ENCODE data around the gene CCDC178.

Gene CCDC178, protein sequence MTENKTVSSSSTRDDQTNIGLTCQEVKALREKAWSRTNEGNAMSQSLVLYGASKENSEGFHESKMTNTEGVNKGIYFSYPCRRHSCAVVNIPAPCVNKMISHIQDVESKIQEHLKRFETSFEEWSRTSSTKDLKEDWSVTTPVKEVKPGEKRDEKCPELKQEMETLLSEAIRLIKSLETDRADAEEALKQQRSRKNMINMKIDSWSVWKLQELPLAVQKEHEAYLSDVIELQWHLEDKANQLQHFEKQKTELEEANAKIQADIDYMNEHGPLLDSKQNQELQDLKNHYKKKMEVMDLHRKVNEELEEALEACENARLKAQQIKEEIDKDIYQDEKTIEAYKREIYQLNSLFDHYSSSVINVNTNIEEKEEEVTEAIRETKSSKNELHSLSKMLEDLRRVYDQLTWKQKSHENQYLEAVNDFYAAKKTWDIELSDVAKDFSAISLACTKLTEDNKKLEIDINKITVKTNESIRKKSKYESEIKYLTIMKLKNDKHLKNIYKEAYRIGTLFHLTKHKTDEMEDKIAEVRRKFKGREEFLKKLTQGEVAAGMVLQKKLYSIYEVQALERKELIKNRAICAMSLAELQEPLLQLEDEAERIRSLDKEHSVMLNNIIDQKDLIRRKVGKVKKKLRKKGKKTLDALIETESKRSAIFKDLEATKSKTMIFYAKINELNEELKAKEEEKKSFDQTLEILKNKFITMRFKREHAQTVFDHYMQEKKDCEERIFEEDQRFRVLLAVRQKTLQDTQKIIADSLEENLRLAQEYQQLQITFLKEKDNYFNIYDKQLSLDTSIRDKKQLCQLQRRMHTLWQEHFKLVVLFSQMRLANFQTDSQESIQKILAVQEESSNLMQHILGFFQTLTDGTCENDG

DNA sequence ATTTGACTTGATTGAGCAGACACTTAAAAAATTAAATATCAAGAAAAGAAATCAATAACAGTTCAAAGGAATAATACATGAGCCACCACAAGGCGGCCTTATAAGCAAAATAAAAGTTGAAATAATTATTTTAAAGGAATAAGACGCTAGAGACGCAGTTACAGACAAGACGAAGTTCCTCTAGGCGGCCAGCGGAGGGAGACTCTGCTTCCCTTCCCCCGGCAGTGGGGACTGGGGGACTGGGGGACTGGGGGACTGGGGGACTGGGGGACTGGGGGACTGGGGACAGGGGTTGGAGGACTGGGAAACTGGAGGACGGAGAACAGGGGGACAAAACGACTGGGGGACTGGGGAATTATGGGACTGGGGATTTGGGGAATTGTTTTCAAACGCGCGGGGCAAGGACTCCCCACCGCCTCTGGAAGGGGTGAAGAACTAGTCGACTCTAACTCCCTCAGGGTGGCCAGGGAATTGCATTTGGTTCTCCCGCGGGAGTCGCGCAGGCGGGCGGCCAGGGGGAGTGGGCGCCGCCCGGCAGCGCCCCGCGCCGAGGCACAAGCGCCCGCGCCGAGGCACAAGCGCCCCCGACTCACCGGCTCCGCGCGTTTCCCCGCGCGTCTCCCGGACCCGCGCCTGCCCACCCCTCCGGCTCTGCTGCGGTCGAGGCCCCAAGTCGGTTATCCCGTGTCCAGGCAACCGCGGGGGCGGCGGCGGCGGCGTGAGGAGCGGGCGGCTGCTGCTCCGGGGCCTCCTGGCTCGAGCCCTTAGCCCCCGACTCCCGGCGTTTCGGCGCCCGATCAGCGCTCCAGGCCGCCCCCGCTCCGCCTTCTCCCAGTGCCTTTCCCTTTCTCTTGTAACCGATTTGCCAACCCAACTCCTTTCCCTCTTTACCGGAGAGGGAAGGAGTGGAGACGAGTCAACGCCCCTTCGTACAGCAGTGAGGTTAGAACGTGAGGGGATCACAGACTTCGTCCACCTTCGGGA is at the start of gene CCDC178:
CCDC178 (minus strand) TSS at position 662 of the 984 bp plus-strand sequence. CDS start 28,633 bp downstream, outside the sequence.
- DNase-seq (ENCODE audit: low read depth, low spot score), result peak; percentile 4
- ChIA-PET CTCF (no interaction called here), POLR2A (no interaction called here)
- TF ChIP-seq, protein P1, sequence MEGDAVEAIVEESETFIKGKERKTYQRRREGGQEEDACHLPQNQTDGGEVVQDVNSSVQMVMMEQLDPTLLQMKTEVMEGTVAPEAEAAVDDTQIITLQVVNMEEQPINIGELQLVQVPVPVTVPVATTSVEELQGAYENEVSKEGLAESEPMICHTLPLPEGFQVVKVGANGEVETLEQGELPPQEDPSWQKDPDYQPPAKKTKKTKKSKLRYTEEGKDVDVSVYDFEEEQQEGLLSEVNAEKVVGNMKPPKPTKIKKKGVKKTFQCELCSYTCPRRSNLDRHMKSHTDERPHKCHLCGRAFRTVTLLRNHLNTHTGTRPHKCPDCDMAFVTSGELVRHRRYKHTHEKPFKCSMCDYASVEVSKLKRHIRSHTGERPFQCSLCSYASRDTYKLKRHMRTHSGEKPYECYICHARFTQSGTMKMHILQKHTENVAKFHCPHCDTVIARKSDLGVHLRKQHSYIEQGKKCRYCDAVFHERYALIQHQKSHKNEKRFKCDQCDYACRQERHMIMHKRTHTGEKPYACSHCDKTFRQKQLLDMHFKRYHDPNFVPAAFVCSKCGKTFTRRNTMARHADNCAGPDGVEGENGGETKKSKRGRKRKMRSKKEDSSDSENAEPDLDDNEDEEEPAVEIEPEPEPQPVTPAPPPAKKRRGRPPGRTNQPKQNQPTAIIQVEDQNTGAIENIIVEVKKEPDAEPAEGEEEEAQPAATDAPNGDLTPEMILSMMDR (IDR thresholded peaks at IDR 0.05; ENCODE audit: insufficient read depth, low read length, missing control alignments), result peak; percentile 44
- H3K4me3 ChIP-seq (ENCODE audit: low read depth, low read length), result peak within 1 kb of the TSS; percentile 34

DNA sequence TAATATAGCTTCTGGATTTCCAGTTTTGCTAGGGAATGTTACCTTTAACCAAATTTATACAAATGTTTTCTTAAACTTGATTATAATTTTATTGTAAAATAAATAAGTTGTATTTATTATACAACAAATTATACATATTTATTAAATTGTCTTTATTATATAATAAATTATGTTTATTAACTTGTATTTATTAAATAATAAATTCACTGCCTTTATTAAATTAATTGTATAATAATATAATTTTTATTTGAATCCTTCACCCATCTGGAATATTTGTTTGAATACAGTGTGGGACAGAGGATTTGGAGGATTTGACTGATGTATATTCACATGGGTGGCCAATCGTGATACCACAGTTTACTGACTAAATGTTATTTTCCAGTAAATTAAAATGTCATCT is 43.4 kb upstream of the CCDC178 start:
- TF ChIP-seq, protein P1 (IDR thresholded peaks at IDR 0.05; ENCODE audit: insufficient read depth, low read length, missing control alignments), result no peak
- CTCF ChIA-PET, result no interaction called here
- POLR2A ChIA-PET, result no interaction called here
- no peak overlapping the region for H3K4me3 ChIP-seq (ENCODE audit: low read depth, low read length)
- no peak for DNase-seq (ENCODE audit: low read depth, low spot score)

DNA sequence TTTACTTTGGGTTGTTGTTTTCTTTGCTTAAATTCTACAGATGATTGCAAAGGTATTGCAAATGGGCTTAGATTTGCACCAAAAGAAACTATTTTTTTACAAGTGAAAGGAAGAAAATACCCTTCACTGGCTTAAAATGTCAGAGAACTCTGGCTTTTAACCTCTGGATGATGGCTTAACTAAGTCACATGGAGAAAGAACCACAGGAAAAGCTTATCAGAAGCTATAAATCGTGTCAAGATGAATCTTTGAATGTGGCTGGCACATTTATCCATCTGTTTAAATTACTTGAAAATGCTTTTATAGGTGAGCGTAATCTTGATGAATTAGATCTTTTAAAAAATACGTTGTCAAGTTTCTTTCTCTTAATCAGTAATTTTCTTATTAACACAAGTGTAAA is 32.0 kb upstream of the CCDC178 start:
- no peak overlapping the region for H3K4me3 ChIP-seq (ENCODE audit: low read depth, low read length)
- TF ChIP-seq, protein P1 (IDR thresholded peaks at IDR 0.05; ENCODE audit: insufficient read depth, low read length, missing control alignments), result no peak
- ChIA-PET POLR2A (no interaction called here), CTCF (no interaction called here)
- no peak for DNase-seq (ENCODE audit: low read depth, low spot score)

DNA sequence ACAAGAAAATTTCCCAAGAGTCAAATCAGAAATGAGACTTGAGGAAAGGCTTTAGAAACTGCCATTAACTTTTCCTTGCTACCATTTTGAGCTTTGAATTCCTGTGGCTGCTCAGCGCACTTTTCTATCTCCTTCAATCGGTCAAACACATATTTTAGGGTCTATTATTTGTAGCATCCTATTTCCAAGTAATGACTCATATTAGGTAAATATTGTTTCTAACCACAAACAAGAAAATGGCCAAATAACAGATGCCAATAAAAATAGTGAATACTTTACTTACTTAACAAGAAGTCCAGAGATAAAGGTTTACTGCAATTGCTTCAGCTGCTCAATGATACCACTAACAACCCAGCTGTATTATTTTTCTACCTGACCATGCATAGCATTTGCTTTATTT is 29.7 kb upstream of the CCDC178 start:
- CTCF ChIA-PET, result no interaction called here

DNA sequence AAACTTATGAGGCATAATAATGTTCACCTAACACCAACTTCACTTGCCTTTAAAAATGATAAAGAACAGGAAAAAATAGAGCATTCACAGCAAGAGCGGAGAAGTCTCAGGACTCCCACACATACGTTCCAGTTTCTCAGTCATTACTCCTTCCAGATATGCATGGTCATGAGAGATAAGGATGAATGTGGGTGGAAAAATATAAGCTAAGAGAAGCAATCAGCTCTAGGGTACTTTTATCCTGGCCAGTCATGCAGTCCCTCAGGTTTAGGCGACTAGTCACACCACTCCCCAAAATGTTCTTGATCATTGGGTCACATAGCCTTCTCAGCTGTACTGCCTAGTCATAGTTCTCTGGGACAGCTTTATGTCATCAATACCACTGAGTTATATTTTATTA is 29.2 kb upstream of the CCDC178 start:
- DNase-seq (ENCODE audit: low read depth, low spot score), result no peak
- TF ChIP-seq, protein P1 (IDR thresholded peaks at IDR 0.05; ENCODE audit: insufficient read depth, low read length, missing control alignments), result no peak
- POLR2A ChIA-PET, result no interaction called here
- no peak overlapping the region for H3K4me3 ChIP-seq (ENCODE audit: low read depth, low read length)
- CTCF ChIA-PET, result no interaction called here

More for the DNA sequence above, 29.7 kb upstream of the CCDC178 start:
- POLR2A ChIA-PET, result no interaction called here
- H3K4me3 ChIP-seq (ENCODE audit: low read depth, low read length), result no peak overlapping the region
- TF ChIP-seq, protein P1 (IDR thresholded peaks at IDR 0.05; ENCODE audit: insufficient read depth, low read length, missing control alignments), result no peak
- DNase-seq (ENCODE audit: low read depth, low spot score), result no peak

Data from AG04449 (cell line).